Uterus (tissue), 2 donors: Measurements from ENCODE around the gene RAB29.

Experiments
- CTCF ChIP-seq, 4 experiments: fragments of 200-600 bp in 2 of 4; fragments of 450-650 bp in 2 of 4; sonication (generic) in 2 of 4; IDR thresholded peaks; one replicate each; pipeline ENCODE4 v1.5.1; 2016 to 2019; ENCODE audit warnings: antibody characterized with exemption in 4 of 4, mild to moderate bottlenecking in 2 of 4, moderate library complexity in 1 of 4
- POLR2A ChIP-seq, 2 donors: fragments of 450-650 bp; IDR thresholded peaks; one replicate each; pipeline ENCODE4 v1.6.1; 2016; ENCODE audit warnings: antibody characterized with exemption in 2 of 2, mild to moderate bottlenecking in 1 of 2, moderate library complexity in 1 of 2

DNA sequence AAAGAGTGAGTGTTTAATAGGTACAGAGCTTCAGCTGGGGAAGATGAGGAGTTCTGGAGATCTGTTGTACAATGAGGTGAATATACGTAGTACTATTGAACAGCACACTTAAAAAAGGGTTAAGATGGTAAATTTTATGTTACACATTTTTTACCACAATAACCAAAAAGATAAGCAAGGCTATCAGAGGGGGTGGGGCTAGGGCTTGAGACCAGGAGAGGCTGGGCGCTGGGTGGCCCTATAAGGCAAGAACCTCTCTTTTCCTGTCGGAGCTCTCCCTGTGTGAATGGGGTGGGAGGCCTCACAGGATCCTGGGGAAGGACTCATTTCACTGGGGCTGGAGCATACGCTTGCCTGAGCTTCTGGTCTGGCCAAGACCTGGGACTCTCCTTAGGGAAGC lies 28.7 kb upstream of the RAB29 start:
- no peak for TF ChIP-seq CTCF (IDR thresholded peaks at IDR 0.05)
- TF ChIP-seq POLR2A (IDR thresholded peaks at IDR 0.05), result no peak
